ENCODE data around the gene NUFIP2. TPM values are rescaled to one million over a fixed set of nuclear protein-coding genes. Genes with fewer than 3 reads are reported as not detected.

NUFIP2 gene
- total RNA-seq, 1 experiment from 2014 or later = 93.1 TPM

GRCh38 chr17:29216856-29217255 lies 77.1 kb downstream of the NUFIP2 start (continued):
- TF ChIP-seq E2F4 (CRISPR knock-in tag; IDR thresholded peaks at IDR 0.05; ENCODE audit: borderline replicate concordance, low read depth) (no peak), ERG (CRISPR knock-in tag; IDR thresholded peaks at IDR 0.05) (no peak)

- ChIA-PET CTCF (interaction anchor here (0.8 to 8.5 kb wide), 6 partner anchors 22 to 100 kb away, joined by 3 to 222 read pairs (median 52); partner anchors contain the start of gene MYO18A), POLR2A (no interaction called here)
- no peak overlapping the region for H3K4me3 Mint-ChIP-seq
- no peaks in the 10 kb centered on the region for H3K36me3 Mint-ChIP-seq
- no peaks in the 10 kb centered on the region for H3K27me3 Mint-ChIP-seq (ENCODE audit: low read depth)
- no peak for TF ChIP-seq USF1 (CRISPR knock-in tag; IDR thresholded peaks at IDR 0.05)
- TF ChIP-seq STAT6 (CRISPR knock-in tag; conservative IDR thresholded peaks at IDR 0.05; ENCODE audit: low read depth) = no peak
- TF ChIP-seq MAX (CRISPR knock-in tag; IDR thresholded peaks at IDR 0.05) = no peak
- no peak for TF ChIP-seq NR2C2 (CRISPR knock-in tag; IDR thresholded peaks at IDR 0.05)
- no peak for TF ChIP-seq NR3C1 (CRISPR knock-in tag; conservative IDR thresholded peaks at IDR 0.05; ENCODE audit: low read depth)
- TF ChIP-seq ERG (CRISPR knock-in tag; IDR thresholded peaks at IDR 0.05) = no peak
- no peak for TF ChIP-seq ZNF219 (CRISPR knock-in tag; IDR thresholded peaks at IDR 0.05; ENCODE audit: borderline replicate concordance)
- no peak for TF ChIP-seq KAT7 (CRISPR knock-in tag; IDR thresholded peaks at IDR 0.05; ENCODE audit: borderline replicate concordance)
- no peak for TF ChIP-seq TEAD4 (CRISPR knock-in tag; IDR thresholded peaks at IDR 0.05)
- TF ChIP-seq ZNF121 (CRISPR knock-in tag; IDR thresholded peaks at IDR 0.05) = no peak
- TF ChIP-seq ZMAT4 (CRISPR knock-in tag; IDR thresholded peaks at IDR 0.05) = no peak
- H3K4me1 Mint-ChIP-seq = peaks cover 6% of the 10 kb centered on the region
- no peak overlapping the region for H3K27ac Mint-ChIP-seq
- ATAC-seq (no peak), DNase-seq (ENCODE audit: low spot score) (no peak)
- H3K9me3 Mint-ChIP-seq = no peaks in the 10 kb centered on the region
These were observed 77.8 kb downstream of the NUFIP2 start for GRCh38 chr17:29216181-29216580.

- Mint-ChIP-seq H3K27me3 (ENCODE audit: low read depth) (no peaks in the 10 kb centered on the region), H3K36me3 (no peaks in the 10 kb centered on the region), H3K9me3 (no peaks in the 10 kb centered on the region), H3K4me1 (peaks cover 6% of the 10 kb centered on the region), H3K4me3 (no peak overlapping the region), H3K27ac (no peak overlapping the region)
- ChIA-PET POLR2A (no interaction called here), CTCF (interaction anchor here (0.8 to 8.5 kb wide), 5 partner anchors 37 to 99 kb away, joined by 3 to 222 read pairs (median 66); partner anchors contain the start of gene MYO18A)
- DNase-seq (ENCODE audit: low spot score) (no peak), ATAC-seq (no peak)
- TF ChIP-seq MXD4 (CRISPR knock-in tag; IDR thresholded peaks at IDR 0.05; ENCODE audit: borderline replicate concordance) (no peak), ZNF263 (CRISPR knock-in tag; IDR thresholded peaks at IDR 0.05; ENCODE audit: low read depth) (no peak), ZNF232 (CRISPR knock-in tag; IDR thresholded peaks at IDR 0.05) (no peak), STAT6 (CRISPR knock-in tag; conservative IDR thresholded peaks at IDR 0.05; ENCODE audit: low read depth) (no peak), PRDM15 (CRISPR knock-in tag; IDR thresholded peaks at IDR 0.05) (no peak), USF1 (CRISPR knock-in tag; IDR thresholded peaks at IDR 0.05) (no peak), SOX15 (CRISPR knock-in tag; IDR thresholded peaks at IDR 0.05) (no peak)
These were observed 78.2 kb downstream of the NUFIP2 start for GRCh38 chr17:29215717-29216116.

All from WTC11 (cell line).